SK-N-SH (cell line): ENCODE results near the gene TSHZ2. TPM values are rescaled to one million over a fixed set of nuclear protein-coding genes. Genes with fewer than 3 reads are reported as not detected.

Experiments used
- CTCF ChIA-PET: fragments of 300-600, 350-600 bp; formaldehyde crosslinking; extraction: SDS; loops from one replicate; lab custom pipeline; 2021; lab: Yijun Ruan, JAX
- POLR2A ChIA-PET: fragments of 350-600 bp; sonication (Branson Sonifier 250); formaldehyde crosslinking; extraction: SDS; loops from one replicate; lab custom pipeline; 2020; ENCODE audit warnings: antibody characterized with exemption, inconsistent platforms; lab: Yijun Ruan, JAX
- DNase-seq: peaks from one replicate; pipeline ENCODE4 v3.0.0; 2012
- H2AFZ ChIP-seq: fragments of 200-600 bp; sonication (generic); 2 replicates; pipeline ENCODE4 v1.8.1; 2016; ENCODE audit warnings: antibody characterized with exemption, mild to moderate bottlenecking, low read depth
- H3F3A ChIP-seq: fragments of 200-600 bp; sonication (generic); replicated peaks from 2 replicates; pipeline ENCODE3; 2016; ENCODE audit warnings: antibody characterized with exemption, mild to moderate bottlenecking; ENCODE audit not compliant: insufficient read depth
- H3K27ac ChIP-seq, 2 experiments: fragments of 200-500 bp in 1 of 2; fragments of 200-600 bp in 1 of 2; sonication (Bioruptor generic) in 1 of 2; sonication (generic), shearing (Covaris generic) in 1 of 2; 2 replicates each; pipeline versions ENCODE4 v1.5.1 to v1.6.1; 2014 to 2016; ENCODE audit warnings: low read depth in 2 of 2, inconsistent platforms in 1 of 2, low read length in 1 of 2, mild to moderate bottlenecking in 1 of 2, mixed read lengths in 1 of 2
- H3K27me3 ChIP-seq: fragments of 200-600 bp; sonication (generic), shearing (Covaris generic); 2 replicates; pipeline ENCODE4 v1.6.1; 2016; ENCODE audit warnings: mixed run types; ENCODE audit not compliant: insufficient read depth
- H3K36me3 ChIP-seq, 2 experiments: fragments of 200-500 bp in 1 of 2; fragments of 200-600 bp in 1 of 2; sonication (Bioruptor generic) in 1 of 2; sonication (generic) in 1 of 2; replicated peaks in 1 of 2; 2 replicates each; pipeline versions ENCODE3 to v1.5.1; 2014 to 2016; ENCODE audit warnings: low read length in 1 of 2, mild to moderate bottlenecking in 1 of 2; ENCODE audit not compliant: insufficient read depth in 2 of 2, control insufficient read depth in 1 of 2
- H3K4me1 ChIP-seq, 2 experiments: fragments of 200-500 bp in 1 of 2; fragments of 200-600 bp in 1 of 2; sonication (Bioruptor generic) in 1 of 2; sonication (generic), shearing (Covaris generic) in 1 of 2; 2 replicates each; pipeline versions ENCODE4 v1.5.1 to v1.6.1; 2014 to 2016; ENCODE audit warnings: low read depth in 1 of 2, low read length in 1 of 2, mixed run types in 1 of 2; ENCODE audit not compliant: insufficient read depth in 2 of 2, control insufficient read depth in 1 of 2
- H3K4me2 ChIP-seq: fragments of 200-600 bp; sonication (generic), shearing (Covaris generic); 2 replicates; pipeline ENCODE4 v1.6.1; 2017; ENCODE audit warnings: mixed run types
- H3K4me3 ChIP-seq, 2 experiments: fragments of 200-500 bp in 1 of 2; fragments of 200-600 bp in 1 of 2; sonication (Bioruptor generic) in 1 of 2; sonication (generic), shearing (Covaris generic) in 1 of 2; 2 replicates each; pipeline versions ENCODE4 v1.5.1 to v1.8.1; 2014 to 2016; ENCODE audit warnings: low read depth in 2 of 2, inconsistent platforms in 1 of 2, low read length in 1 of 2, mild to moderate bottlenecking in 1 of 2, mixed read lengths in 1 of 2, moderate library complexity in 1 of 2
- H3K79me2 ChIP-seq: fragments of 200-600 bp; sonication (generic); 2 replicates; pipeline ENCODE4 v1.8.1; 2017; ENCODE audit warnings: mild to moderate bottlenecking; ENCODE audit not compliant: insufficient read depth
- H3K9ac ChIP-seq: fragments of 200-600 bp; sonication (generic); 2 replicates; pipeline ENCODE4 v1.6.1; 2017; ENCODE audit warnings: mixed run types
- H3K9me2 ChIP-seq: fragments of 200-600 bp; sonication (generic); 2 replicates; pipeline ENCODE4 v1.6.1; 2017; ENCODE audit warnings: mixed run types
- H3K9me3 ChIP-seq: fragments of 200-600 bp; sonication (generic); 2 replicates; pipeline ENCODE4 v1.6.1; 2017; ENCODE audit warnings: mixed run types, mild to moderate bottlenecking, moderate library complexity
- H4K20me1 ChIP-seq: fragments of 200-600 bp; sonication (generic); 2 replicates; pipeline ENCODE4 v1.6.1; 2017; ENCODE audit warnings: mild to moderate bottlenecking, mixed run types; ENCODE audit not compliant: insufficient read depth
- CHD2 ChIP-seq: fragments of 150-350 bp; IDR thresholded peaks from 2 replicates; pipeline ENCODE4 v1.6.1; 2018; ENCODE audit warnings: low read length; ENCODE audit not compliant: partially characterized antibody
- ELF1 ChIP-seq: IDR thresholded peaks from 2 replicates; pipeline ENCODE4 v1.4.0; 2012
- FOXJ3 ChIP-seq: sonication (generic); formaldehyde crosslinking; IDR thresholded peaks from 2 replicates; pipeline ENCODE4 v1.5.1; 2020; ENCODE audit warnings: mild to moderate bottlenecking, missing genetic modification reagents
- FOXM1 ChIP-seq: IDR thresholded peaks from 2 replicates; pipeline ENCODE4 v1.4.0; 2012; ENCODE audit warnings: low read depth, mild to moderate bottlenecking
- GABPA ChIP-seq: IDR thresholded peaks from 2 replicates; pipeline ENCODE4 v1.4.0; 2012; ENCODE audit warnings: low read depth, mild to moderate bottlenecking
- MEF2A ChIP-seq: IDR thresholded peaks from 2 replicates; pipeline ENCODE4 v1.4.0; 2012; ENCODE audit warnings: low read depth, borderline replicate concordance
- MXI1 ChIP-seq: IDR thresholded peaks from 2 replicates; pipeline ENCODE4 v1.6.1; 2012; ENCODE audit warnings: mild to moderate bottlenecking, low read depth, low read length, improper control_type of control experiment
- NRF1 ChIP-seq: IDR thresholded peaks from 2 replicates; pipeline ENCODE4 v1.6.1; 2012; ENCODE audit warnings: low read depth, mild to moderate bottlenecking, low read length
- RCOR1 ChIP-seq: fragments of 150-350 bp; IDR thresholded peaks from 2 replicates; pipeline ENCODE4 v1.6.1; 2017; ENCODE audit warnings: antibody characterized with exemption, low read length
- RFX5 ChIP-seq: IDR thresholded peaks from 2 replicates; pipeline ENCODE4 v1.6.1; 2012; ENCODE audit warnings: mild to moderate bottlenecking, improper control_type of control experiment, low read length
- RXRA ChIP-seq: IDR thresholded peaks from 2 replicates; pipeline ENCODE4 v1.4.0; 2012; ENCODE audit warnings: low read depth, mild to moderate bottlenecking, borderline replicate concordance
- TCF12 ChIP-seq: IDR thresholded peaks from 2 replicates; pipeline ENCODE4 v1.4.0; 2012
- WGBS: methylation state at CpG from one replicate; pipeline ENCODE4 v1.1.6; 2017; ENCODE audit warnings: low lambda C conversion rate; 5-methylcytosine and 5-hydroxymethylcytosine counted together
- polyA plus RNA-seq, 3 experiments: library from polyadenylated mRNA; depleted of rRNA; stranded (reverse); fragments of >200 nt; gene quantifications; 2 replicates each; pipeline ENCODE4 v1.2.3, GENCODE V29; 2012
- TF ChIP-seq, protein P1 (sequence below): IDR thresholded peaks from 2 replicates; pipeline ENCODE4 v1.6.1; 2012; ENCODE audit warnings: mild to moderate bottlenecking, low read depth, low read length, moderate library complexity
- TF ChIP-seq, protein P2 (sequence below): IDR thresholded peaks from 2 replicates; pipeline ENCODE4 v1.4.0; 2012; ENCODE audit warnings: low read depth, borderline replicate concordance

The TSHZ2 gene
- polyA plus RNA-seq, 1 of the 3 experiments (the other 2 are of a cell fraction), result 0.13 TPM

DNA sequence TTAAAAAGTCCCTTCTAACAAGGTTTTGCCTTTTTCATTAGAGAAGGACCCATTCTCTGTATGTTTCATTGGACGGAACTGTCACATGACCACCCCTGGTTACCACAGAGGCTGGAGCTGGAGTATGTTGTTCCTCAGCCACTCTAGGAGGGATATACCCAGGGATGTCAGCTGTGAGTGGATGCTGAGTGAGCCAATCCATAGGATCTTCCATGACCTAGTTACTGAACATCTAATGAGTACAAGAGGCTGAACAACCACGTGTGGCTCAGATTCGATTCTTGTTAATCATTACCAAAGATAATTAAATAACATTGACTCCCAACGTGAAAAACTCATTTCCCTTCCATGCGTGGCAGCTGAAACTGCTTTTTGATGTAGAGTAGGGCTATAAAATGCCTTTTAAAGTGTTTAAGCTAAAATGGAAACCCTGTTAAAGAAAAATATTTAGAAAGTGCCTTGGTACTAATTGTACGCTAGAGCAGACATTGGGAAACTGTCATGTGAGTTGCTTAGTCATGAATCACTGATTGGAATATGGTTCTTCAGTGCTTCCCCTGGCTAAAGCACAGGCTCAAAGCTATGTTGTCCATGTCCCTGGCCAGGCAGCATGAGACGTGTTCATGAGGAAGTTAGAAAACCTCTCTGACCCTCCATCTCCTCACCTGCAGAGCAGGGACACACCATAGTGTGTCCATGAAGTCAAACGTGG lies 365.4 kb downstream of the TSHZ2 start:
- H3K4me1 ChIP-seq, result no peaks in the 10 kb centered on the region
- H4K20me1 ChIP-seq, result no peaks in the 10 kb centered on the region
- no peak overlapping the region for H3K27ac ChIP-seq
- H3F3A ChIP-seq, result no peaks in the 10 kb centered on the region
- no peak overlapping the region for H3K4me3 ChIP-seq
- POLR2A ChIA-PET, result no interaction called here
- H3K9ac ChIP-seq, result no peak overlapping the region
- H3K27me3 ChIP-seq, result no peaks in the 10 kb centered on the region
- no peaks in the 10 kb centered on the region for H3K79me2 ChIP-seq
- no peaks in the 10 kb centered on the region for H3K9me3 ChIP-seq
- 53% methylated on average over 8 of the region's 8 CpGs for WGBS
- H3K9me2 ChIP-seq, result no peaks in the 10 kb centered on the region
- TF ChIP-seq NRF1, result no peak
- no peak for TF ChIP-seq RXRA
- TF ChIP-seq MXI1, result no peak
- TF ChIP-seq, protein P1, sequence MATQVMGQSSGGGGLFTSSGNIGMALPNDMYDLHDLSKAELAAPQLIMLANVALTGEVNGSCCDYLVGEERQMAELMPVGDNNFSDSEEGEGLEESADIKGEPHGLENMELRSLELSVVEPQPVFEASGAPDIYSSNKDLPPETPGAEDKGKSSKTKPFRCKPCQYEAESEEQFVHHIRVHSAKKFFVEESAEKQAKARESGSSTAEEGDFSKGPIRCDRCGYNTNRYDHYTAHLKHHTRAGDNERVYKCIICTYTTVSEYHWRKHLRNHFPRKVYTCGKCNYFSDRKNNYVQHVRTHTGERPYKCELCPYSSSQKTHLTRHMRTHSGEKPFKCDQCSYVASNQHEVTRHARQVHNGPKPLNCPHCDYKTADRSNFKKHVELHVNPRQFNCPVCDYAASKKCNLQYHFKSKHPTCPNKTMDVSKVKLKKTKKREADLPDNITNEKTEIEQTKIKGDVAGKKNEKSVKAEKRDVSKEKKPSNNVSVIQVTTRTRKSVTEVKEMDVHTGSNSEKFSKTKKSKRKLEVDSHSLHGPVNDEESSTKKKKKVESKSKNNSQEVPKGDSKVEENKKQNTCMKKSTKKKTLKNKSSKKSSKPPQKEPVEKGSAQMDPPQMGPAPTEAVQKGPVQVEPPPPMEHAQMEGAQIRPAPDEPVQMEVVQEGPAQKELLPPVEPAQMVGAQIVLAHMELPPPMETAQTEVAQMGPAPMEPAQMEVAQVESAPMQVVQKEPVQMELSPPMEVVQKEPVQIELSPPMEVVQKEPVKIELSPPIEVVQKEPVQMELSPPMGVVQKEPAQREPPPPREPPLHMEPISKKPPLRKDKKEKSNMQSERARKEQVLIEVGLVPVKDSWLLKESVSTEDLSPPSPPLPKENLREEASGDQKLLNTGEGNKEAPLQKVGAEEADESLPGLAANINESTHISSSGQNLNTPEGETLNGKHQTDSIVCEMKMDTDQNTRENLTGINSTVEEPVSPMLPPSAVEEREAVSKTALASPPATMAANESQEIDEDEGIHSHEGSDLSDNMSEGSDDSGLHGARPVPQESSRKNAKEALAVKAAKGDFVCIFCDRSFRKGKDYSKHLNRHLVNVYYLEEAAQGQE, result no peak
- TF ChIP-seq GABPA, result no peak
- no peak for TF ChIP-seq CHD2
- TF ChIP-seq MEF2A, result no peak
- TF ChIP-seq TCF12, result no peak
- TF ChIP-seq ELF1, result no peak
- TF ChIP-seq RFX5, result no peak
- TF ChIP-seq FOXM1, result no peak
- no peak for TF ChIP-seq FOXJ3 (CRISPR knock-in tag)
- TF ChIP-seq, all 33 proteins: peak for 0
- CTCF ChIA-PET, result interaction anchor here (1.0 kb wide), 1 partner anchor 23 kb away, joined by 3 read pairs; no protein-coding TSS in a partner anchor
- Histone ChIP-seq H3K36me3 (no peaks in the 10 kb centered on the region), H2AFZ (no peak overlapping the region), H3K4me2 (no peak overlapping the region)
- no peak for DNase-seq

DNA sequence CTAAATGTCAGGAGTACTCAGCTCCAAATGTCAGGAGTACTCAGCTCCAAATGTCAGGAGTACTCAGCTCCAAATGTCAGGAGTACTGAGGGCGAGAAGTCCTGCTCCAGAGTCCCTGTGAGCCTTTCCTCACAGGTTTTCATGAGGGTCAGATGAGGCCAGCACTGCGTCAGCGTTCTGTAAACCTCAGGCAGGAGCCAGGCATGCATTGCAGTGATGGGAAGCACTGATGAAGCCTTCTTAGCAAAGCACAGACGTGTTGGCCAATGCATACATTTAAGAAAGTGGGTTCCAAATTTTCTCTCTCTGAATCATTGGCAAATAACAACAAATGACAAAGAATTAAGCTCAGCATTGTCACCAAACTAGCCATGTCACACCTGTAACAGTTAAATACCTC lies 366.6 kb downstream of the TSHZ2 start:
- Histone ChIP-seq H3K79me2 (no peaks in the 10 kb centered on the region), H3K9me2 (no peaks in the 10 kb centered on the region), H3K4me1 (no peaks in the 10 kb centered on the region), H2AFZ (no peak overlapping the region), H3K9ac (no peak overlapping the region), H3K4me2 (no peak overlapping the region), H3K4me3 (no peak overlapping the region), H4K20me1 (no peaks in the 10 kb centered on the region), H3F3A (no peaks in the 10 kb centered on the region), H3K36me3 (no peaks in the 10 kb centered on the region), H3K27me3 (no peaks in the 10 kb centered on the region), H3K9me3 (no peaks in the 10 kb centered on the region), H3K27ac (no peak overlapping the region)
- TF ChIP-seq FOXM1 (no peak), RCOR1 (no peak), MXI1 (no peak)
- TF ChIP-seq, protein P2, sequence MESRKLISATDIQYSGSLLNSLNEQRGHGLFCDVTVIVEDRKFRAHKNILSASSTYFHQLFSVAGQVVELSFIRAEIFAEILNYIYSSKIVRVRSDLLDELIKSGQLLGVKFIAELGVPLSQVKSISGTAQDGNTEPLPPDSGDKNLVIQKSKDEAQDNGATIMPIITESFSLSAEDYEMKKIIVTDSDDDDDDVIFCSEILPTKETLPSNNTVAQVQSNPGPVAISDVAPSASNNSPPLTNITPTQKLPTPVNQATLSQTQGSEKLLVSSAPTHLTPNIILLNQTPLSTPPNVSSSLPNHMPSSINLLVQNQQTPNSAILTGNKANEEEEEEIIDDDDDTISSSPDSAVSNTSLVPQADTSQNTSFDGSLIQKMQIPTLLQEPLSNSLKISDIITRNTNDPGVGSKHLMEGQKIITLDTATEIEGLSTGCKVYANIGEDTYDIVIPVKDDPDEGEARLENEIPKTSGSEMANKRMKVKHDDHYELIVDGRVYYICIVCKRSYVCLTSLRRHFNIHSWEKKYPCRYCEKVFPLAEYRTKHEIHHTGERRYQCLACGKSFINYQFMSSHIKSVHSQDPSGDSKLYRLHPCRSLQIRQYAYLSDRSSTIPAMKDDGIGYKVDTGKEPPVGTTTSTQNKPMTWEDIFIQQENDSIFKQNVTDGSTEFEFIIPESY, result no peak
- WGBS, result 12% methylated on average over 3 of the region's 4 CpGs
- ChIA-PET CTCF (no interaction called here), POLR2A (no interaction called here)
- no peak for DNase-seq
